ENCODE results near the gene GJB5. TPM values are rescaled to one million over a fixed set of nuclear protein-coding genes. Genes with fewer than 3 reads are reported as not detected.

The GJB5 gene
- polyA plus RNA-seq, 2 donors = 46.0 to 99.0 TPM

- no peaks in the 10 kb centered on the region for H3K27me3 ChIP-seq (ENCODE audit: control insufficient read depth in 1 of 2, insufficient read depth in 2 of 2, low read length in 2 of 2)
- H3K27ac ChIP-seq (ENCODE audit: low read depth in 2 of 2, low read length in 1 of 2) = no peak overlapping the region
- H3K9me3 ChIP-seq (ENCODE audit: control insufficient read depth in 2 of 2, insufficient read depth in 1 of 2, low read depth in 1 of 2, low read length in 1 of 2) = no peaks in the 10 kb centered on the region
- WGBS, 2 donors = 96 to 99% methylated on average over 3 of the region's 3 CpGs
- no peaks in the 10 kb centered on the region for H3K4me1 ChIP-seq (ENCODE audit: control insufficient read depth in 2 of 2, insufficient read depth in 2 of 2, low read length in 1 of 2)
- no peak overlapping the region for H3K4me3 ChIP-seq (ENCODE audit: low read depth in 1 of 2, low read length in 2 of 2)
- no peaks in the 10 kb centered on the region for H3K36me3 ChIP-seq (ENCODE audit: control insufficient read depth in 2 of 2, insufficient read depth in 2 of 2, low read length in 1 of 2)
These were observed 48.9 kb downstream of the GJB5 start for GRCh38 chr1:34803770-34804169.

GRCh38 chr1:34806396-34806795, 51.5 kb downstream of the GJB5 start:
- Histone ChIP-seq H3K36me3 (ENCODE audit: control insufficient read depth in 2 of 2, insufficient read depth in 2 of 2, low read length in 1 of 2) (no peaks in the 10 kb centered on the region), H3K27me3 (ENCODE audit: control insufficient read depth in 1 of 2, insufficient read depth in 2 of 2, low read length in 2 of 2) (no peaks in the 10 kb centered on the region), H3K9me3 (ENCODE audit: control insufficient read depth in 2 of 2, insufficient read depth in 1 of 2, low read depth in 1 of 2, low read length in 1 of 2) (peaks cover 0 to 3% of the 10 kb centered on the region in 2 donors), H3K4me1 (ENCODE audit: control insufficient read depth in 2 of 2, insufficient read depth in 2 of 2, low read length in 1 of 2) (no peaks in the 10 kb centered on the region), H3K27ac (ENCODE audit: low read depth in 2 of 2, low read length in 1 of 2) (no peak overlapping the region), H3K4me3 (ENCODE audit: low read depth in 1 of 2, low read length in 2 of 2) (no peak overlapping the region)
- WGBS, 2 donors = 55 to 64% methylated on average over 3 of the region's 3 CpGs

Other genes starting within 250 kb of the GJB5 start
- gene GJB4, start 4.7 kb downstream of the GJB5 start, polyA plus RNA-seq = 1 to 10 TPM; 1.7 to 2.3 TPM
- 10 to 100 TPM; 55.6 to 74.0 TPM for gene GJB3, start 26.2 kb downstream of the GJB5 start, polyA plus RNA-seq
- 1 to 10 TPM in 1 of 2 donors, under 1 TPM in 1; 0.77 to 2.6 TPM for gene GJA4, start 38.0 kb downstream of the GJB5 start, polyA plus RNA-seq
- gene SMIM12, start 104.7 kb downstream of the GJB5 start, polyA plus RNA-seq = 10 to 100 TPM in 1 of 2 donors, 1 to 10 TPM in 1; 8.4 to 43.4 TPM
- gene DLGAP3, start 174.6 kb downstream of the GJB5 start, polyA plus RNA-seq = under 1 TPM; 0.10 to 0.11 TPM
- 10 to 100 TPM in 1 of 2 donors, 1 to 10 TPM in 1; 7.0 to 12.1 TPM for gene TMEM35B, start 230.3 kb downstream of the GJB5 start, polyA plus RNA-seq